Esophagus (tissue), 2 donors: ENCODE results near the gene GMPPA. TPM values are rescaled to one million over a fixed set of nuclear protein-coding genes. Genes with fewer than 3 reads are reported as not detected.

ENCODE experiments used
- H3K27ac ChIP-seq, 2 donors: one replicate each; pipeline ENCODE4 v1.5.1; 2013; ENCODE audit warnings: low read depth in 2 of 2, mild to moderate bottlenecking in 2 of 2, inconsistent platforms in 1 of 2, low read length in 1 of 2, moderate library complexity in 1 of 2
- H3K27me3 ChIP-seq, 2 donors: one replicate each; pipeline ENCODE4 v1.6.1; 2013; ENCODE audit warnings: low read length in 2 of 2, control low read depth in 1 of 2, mild to moderate bottlenecking in 1 of 2; ENCODE audit not compliant: insufficient read depth in 2 of 2, control insufficient read depth in 1 of 2
- H3K36me3 ChIP-seq, 2 donors: one replicate each; pipeline ENCODE4 v1.6.1; 2013; ENCODE audit warnings: low read length in 1 of 2; ENCODE audit not compliant: control insufficient read depth in 2 of 2, insufficient read depth in 2 of 2
- H3K4me1 ChIP-seq, 2 donors: one replicate each; pipeline ENCODE4 v1.6.1; 2013; ENCODE audit warnings: low read length in 1 of 2; ENCODE audit not compliant: control insufficient read depth in 2 of 2, insufficient read depth in 2 of 2
- H3K4me3 ChIP-seq, 2 donors: one replicate each; pipeline ENCODE4 v1.5.1; 2013; ENCODE audit warnings: low read length in 2 of 2, mild to moderate bottlenecking in 2 of 2, low read depth in 1 of 2, moderate library complexity in 1 of 2
- H3K9me3 ChIP-seq, 2 donors: one replicate each; pipeline ENCODE4 v1.6.1; 2013; ENCODE audit warnings: mild to moderate bottlenecking in 2 of 2, low read depth in 1 of 2, low read length in 1 of 2, moderate library complexity in 1 of 2; ENCODE audit not compliant: control insufficient read depth in 2 of 2, insufficient read depth in 1 of 2
- WGBS, 2 donors: extraction: QIAGEN DNeasy Blood & Tissue Kit; methylation state at CpG; one replicate each; pipeline ENCODE4 v1.1.7; 2013; 5-methylcytosine and 5-hydroxymethylcytosine counted together
- polyA plus RNA-seq, 2 donors: library from polyadenylated mRNA; stranded (reverse); fragments of 200-250 nt; gene quantifications; one replicate each; pipeline ENCODE4 v1.2.3, GENCODE V29; 2013
- donor health status: healthy with polysubstance abuse.
- donor health status: Bipolar disorder and iron deficiency.

Gene GMPPA
- polyA plus RNA-seq, 2 donors: 18.4 to 25.5 TPM

DNA sequence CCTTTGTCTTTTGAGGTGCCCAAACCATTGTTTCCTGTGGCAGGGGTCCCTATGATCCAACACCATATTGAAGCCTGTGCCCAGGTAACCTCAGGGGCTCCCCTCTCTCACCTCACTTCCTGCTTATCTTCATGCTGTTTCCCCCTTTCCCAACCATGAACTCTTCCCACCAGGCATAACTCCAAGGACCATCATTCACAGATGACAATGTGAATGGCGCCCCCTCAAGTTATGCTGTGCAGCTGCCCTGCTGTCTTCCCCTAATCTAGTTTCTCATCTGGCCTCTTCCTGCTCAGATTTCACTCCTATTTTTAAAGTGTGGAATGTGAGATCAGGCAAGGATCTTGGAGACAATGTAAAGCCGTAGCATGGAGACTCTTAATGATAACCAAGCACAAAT lies 1.4 kb downstream of the GMPPA start:
- H3K27me3 ChIP-seq: peaks cover 0 to 8% of the 10 kb centered on the region in 2 donors
- H3K36me3 ChIP-seq: peaks cover 0 to 9% of the 10 kb centered on the region in 2 donors
- H3K4me3 ChIP-seq: no peak overlapping the region
- no peak overlapping the region for H3K27ac ChIP-seq
- 90 to 96% methylated on average over 2 of the region's 2 CpGs for WGBS, 2 donors
- H3K9me3 ChIP-seq: no peaks in the 10 kb centered on the region
- H3K4me1 ChIP-seq: peaks cover 0 to 13% of the 10 kb centered on the region in 2 donors

DNA sequence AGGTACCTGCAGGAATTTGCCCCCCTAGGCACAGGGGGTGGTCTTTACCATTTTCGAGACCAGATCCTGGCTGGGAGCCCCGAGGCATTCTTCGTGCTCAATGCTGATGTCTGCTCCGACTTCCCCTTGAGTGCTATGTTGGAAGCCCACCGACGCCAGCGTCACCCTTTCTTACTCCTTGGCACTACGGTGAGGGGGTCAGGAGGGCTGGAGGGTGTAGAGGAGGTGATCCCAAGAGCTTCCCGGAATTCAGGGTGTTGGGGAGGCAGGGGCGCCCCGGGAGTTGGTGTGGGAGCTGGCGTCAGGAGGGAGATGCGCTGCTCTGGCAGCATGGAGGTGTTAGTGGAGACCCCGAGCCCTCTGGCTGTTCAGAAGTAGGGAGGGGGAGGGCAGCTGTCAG lies 3.2 kb downstream of the GMPPA start:
- WGBS, 2 donors: 92 to 95% methylated on average over 14 of the region's 14 CpGs
- H3K4me1 ChIP-seq: peaks cover 0 to 9% of the 10 kb centered on the region in 2 donors
- H3K4me3 ChIP-seq: no peak overlapping the region
- H3K27ac ChIP-seq: no peak overlapping the region
- H3K36me3 ChIP-seq: peaks cover 0 to 23% of the 10 kb centered on the region in 2 donors
- peaks cover 0 to 3% of the 10 kb centered on the region in 2 donors for H3K27me3 ChIP-seq
- no peaks in the 10 kb centered on the region for H3K9me3 ChIP-seq

DNA sequence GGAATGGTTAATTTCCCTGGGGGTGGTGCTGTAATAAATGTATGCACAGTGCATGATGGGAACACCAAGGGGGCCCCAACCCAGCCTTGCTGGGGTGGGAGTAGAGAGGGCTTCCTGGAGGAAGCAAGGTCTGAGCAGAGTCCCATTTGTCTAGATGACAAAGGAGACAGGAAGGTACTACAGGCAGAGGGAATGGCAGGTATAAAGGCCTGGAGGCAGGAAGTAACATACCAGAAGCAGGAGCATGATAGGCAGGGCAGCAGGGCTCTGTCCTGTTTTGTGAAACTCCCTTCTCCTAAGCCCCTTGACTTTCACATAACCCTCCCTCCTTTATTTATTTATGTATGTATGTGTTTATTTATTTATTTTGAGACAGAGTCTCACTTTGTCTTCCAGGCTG lies 3.9 kb downstream of the GMPPA start:
- Histone ChIP-seq H3K9me3 (no peaks in the 10 kb centered on the region), H3K36me3 (peaks cover 0 to 23% of the 10 kb centered on the region in 2 donors), H3K27ac (no peak overlapping the region), H3K4me1 (peaks cover 0 to 5% of the 10 kb centered on the region in 2 donors), H3K4me3 (no peak overlapping the region), H3K27me3 (no peaks in the 10 kb centered on the region)

DNA sequence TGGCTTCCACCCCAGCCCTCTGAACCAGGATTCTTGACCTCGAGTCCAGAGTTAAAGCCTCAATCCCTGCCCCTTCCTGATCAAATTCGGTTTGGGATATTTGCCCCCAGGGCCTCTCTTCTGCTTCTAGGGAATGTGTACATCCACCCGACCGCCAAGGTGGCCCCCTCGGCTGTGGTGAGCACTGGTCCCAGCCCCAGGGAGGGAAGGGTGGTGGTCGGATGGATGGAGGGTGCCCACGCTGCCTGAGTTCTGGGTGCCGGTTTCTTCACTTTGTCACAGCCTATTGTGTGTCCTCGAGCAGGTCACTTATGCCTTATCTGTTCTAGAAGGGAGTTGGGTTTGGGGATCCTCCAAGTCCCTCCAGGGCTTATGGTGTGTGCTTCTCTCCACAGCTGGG lies 6.9 kb downstream of the GMPPA start:
- H3K4me3 ChIP-seq: no peak overlapping the region
- H3K36me3 ChIP-seq: peaks cover 0 to 23% of the 10 kb centered on the region in 2 donors
- 86 to 88% methylated on average over 9 of the region's 9 CpGs for WGBS, 2 donors
- no peak overlapping the region for H3K27ac ChIP-seq
- H3K4me1 ChIP-seq: peaks cover 0 to 8% of the 10 kb centered on the region in 2 donors
- H3K9me3 ChIP-seq: no peaks in the 10 kb centered on the region
- H3K27me3 ChIP-seq: peaks cover 0 to 4% of the 10 kb centered on the region in 2 donors

DNA sequence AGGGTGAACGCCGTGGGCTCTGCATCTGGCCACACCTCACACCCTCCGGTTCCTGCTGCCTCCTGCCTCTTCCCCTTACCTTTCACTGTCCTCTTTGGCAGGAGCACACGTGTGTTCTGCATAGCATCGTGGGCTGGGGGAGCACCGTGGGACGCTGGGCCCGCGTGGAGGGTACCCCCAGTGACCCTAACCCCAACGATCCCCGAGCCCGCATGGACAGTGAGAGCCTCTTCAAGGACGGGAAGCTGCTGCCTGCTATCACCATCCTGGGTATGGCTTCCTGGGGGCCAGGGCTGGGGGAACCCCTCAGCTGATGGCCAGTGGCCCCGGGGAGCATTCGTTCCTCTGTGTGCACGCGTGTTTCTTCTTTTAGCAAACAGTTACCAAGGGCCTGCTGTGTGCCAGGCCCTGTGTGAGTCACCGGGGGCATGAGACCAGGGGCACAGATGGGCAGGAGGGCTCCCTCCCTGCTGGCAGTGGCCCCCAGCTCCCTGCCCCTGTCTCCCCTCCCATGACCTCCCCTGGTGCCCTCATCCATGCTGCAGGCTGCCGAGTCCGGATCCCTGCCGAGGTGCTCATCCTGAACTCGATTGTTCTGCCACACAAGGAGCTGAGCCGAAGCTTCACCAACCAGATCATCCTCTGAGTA lies 7.6 kb downstream of the GMPPA start:
- Histone ChIP-seq H3K4me1 (peaks cover 0 to 8% of the 10 kb centered on the region in 2 donors), H3K36me3 (peaks cover 0 to 23% of the 10 kb centered on the region in 2 donors), H3K27me3 (peaks cover 0 to 6% of the 10 kb centered on the region in 2 donors), H3K9me3 (no peaks in the 10 kb centered on the region), H3K27ac (no peak overlapping the region), H3K4me3 (no peak overlapping the region)
- 82 to 86% methylated on average over 23 of the region's 23 CpGs for WGBS, 2 donors

DNA sequence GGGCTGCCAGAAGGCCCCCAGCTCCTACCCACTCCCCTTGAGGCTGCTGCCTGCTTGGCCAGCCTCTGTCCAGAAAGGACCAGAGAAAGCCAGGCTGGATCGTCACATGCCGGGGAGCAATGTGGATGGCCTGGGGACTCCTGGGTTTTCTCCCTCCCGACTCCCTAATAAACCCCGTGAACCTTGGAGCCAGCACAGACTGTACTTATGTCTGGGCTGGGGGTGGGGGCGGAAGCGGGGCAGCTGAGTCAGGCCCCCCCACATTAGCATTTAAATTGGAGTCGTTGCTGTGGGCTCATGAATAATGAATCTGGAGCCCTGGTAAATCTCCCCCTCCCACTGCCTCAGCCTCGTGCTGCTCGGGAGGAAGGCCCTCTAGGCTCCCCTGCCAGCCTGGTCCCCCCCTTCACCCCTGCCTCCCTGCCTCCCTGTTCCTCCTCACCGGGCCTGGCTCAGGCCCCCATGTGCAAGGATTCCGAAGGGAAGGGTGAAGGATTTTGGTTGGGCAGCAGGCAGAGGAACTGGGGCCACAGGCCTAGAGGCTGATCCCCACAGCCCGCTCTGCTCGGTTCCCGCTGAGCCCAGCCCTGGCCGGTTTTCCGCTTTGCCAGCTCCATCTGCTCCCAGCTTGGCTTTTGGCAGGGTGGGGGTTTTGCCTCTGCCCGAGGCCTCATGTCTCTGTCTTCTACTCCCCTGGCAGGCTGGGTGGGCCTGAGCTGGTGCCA lies 8.3 kb downstream of the GMPPA start:
- WGBS, 2 donors: 74 to 81% methylated on average over 17 of the region's 17 CpGs

DNA sequence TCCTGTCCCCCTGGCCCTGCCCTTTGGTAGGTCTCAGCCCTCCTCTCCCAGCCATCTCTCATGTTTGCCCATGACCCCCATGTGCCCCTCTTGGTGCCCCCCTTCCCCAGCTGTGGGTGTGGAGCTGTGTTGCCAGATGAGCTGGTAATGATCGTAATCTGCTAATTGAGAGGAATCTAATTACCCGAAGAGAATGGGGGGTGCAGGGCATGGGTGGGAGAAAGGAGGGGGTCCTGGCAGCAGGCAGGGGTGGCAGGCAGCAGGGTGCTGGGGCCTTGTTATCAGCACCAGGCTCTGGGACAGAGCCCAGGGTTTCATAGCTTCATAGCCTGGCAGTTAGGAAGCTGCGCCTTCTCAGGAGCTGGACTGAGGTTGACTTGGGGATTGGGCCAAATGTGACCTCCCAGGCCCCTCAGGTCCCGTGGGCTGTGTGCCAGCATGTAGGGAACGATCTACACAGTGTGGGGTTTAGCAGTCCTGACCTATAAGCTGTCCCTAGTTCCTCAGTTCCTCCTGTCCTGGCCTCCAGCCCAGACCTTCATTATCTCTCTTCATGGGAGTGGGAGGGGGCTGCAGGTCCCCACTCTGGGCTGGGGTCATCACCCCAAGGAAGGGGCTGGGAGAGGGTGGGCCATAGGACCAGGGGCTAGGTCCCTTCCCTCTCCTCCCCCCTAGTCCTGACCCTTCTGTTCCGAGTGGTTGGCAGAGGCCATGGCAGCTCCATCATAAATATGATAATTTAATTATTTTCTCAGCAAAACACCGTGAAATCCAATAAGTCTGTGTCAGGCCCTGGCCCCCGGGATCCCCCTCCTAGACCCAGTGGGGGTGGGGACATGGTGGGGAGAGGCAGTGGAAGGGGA lies 9.1 kb downstream of the GMPPA start:
- Histone ChIP-seq H3K27me3 (peaks cover 0 to 16% of the 10 kb centered on the region in 2 donors), H3K36me3 (peaks cover 0 to 23% of the 10 kb centered on the region in 2 donors)

More for the DNA sequence above, 8.3 kb downstream of the GMPPA start:
- Histone ChIP-seq H3K27me3 (peaks cover 0 to 11% of the 10 kb centered on the region in 2 donors), H3K9me3 (no peaks in the 10 kb centered on the region), H3K4me1 (peaks cover 0 to 8% of the 10 kb centered on the region in 2 donors), H3K27ac (no peak overlapping the region), H3K4me3 (no peak overlapping the region), H3K36me3 (peaks cover 0 to 23% of the 10 kb centered on the region in 2 donors)

DNA sequence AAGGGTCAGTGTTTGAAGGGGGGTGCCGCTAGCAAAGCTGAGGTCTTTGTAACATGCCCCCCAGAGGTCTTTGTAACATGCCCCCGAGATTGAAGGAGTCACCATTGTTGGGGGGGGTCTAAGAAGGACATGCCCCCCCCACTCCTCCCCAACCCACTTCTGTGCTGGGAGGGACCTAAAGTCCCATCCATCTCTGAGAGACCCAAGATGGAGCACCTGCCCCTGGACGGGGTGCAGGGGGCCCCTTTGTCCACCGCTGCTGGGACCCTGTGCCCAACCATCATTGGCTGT lies 9.7 kb downstream of the GMPPA start:
- Histone ChIP-seq H3K4me3 (no peak overlapping the region), H3K4me1 (peaks cover 0 to 8% of the 10 kb centered on the region in 2 donors), H3K36me3 (peaks cover 0 to 23% of the 10 kb centered on the region in 2 donors), H3K27me3 (peaks cover 0 to 16% of the 10 kb centered on the region in 2 donors), H3K27ac (no peak overlapping the region), H3K9me3 (no peaks in the 10 kb centered on the region)
- 65 to 75% methylated on average over 4 of the region's 4 CpGs for WGBS, 2 donors

More for the DNA sequence above, 9.1 kb downstream of the GMPPA start:
- peaks cover 0 to 8% of the 10 kb centered on the region in 2 donors for H3K4me1 ChIP-seq
- no peaks in the 10 kb centered on the region for H3K9me3 ChIP-seq
- no peak overlapping the region for H3K27ac ChIP-seq
- 52 to 57% methylated on average over 8 of the region's 8 CpGs for WGBS, 2 donors
- no peak overlapping the region for H3K4me3 ChIP-seq

DNA sequence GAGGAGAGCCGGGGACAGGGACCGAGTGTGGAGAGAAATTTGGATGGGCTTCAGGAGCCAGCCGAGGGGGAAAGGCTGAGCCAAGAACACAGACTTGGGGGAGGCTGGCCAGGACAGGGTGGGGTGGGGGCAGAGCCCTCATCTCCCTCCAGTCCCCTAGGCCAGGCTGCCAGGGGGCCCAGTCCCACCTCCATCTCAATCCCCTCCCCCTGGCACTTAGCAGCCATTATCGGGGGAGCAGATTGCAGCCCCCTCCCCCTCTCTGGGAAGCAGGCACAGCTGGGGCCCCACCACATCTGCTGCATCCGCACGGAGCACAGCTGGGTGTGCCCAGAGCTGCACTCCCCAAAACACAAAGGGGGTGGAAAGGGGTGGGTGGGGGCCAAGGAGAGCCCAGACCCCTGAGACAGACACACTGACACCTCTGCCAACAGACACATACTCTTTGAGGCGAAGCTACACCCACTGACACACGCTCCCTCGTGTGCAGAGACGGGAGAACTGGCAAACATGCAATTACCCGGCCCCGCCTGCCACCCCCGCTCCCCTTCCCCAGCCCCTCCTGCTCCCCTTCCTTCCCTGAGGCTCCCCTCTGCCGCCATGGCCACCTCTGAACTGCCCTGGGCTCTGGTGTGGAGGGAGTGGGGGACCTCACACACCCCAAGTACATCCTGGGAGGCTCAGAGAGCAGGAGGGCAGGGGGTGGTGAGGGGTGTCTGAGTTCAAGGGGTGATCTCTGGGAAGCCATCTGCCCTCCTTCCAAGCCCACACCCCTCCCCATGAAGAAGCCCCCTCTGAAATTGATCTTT lies 10.5 kb downstream of the GMPPA start:
- no peak overlapping the region for H3K27ac ChIP-seq
- H3K36me3 ChIP-seq: peaks cover 0 to 16% of the 10 kb centered on the region in 2 donors
- 8 to 16% methylated on average over 14 of the region's 14 CpGs for WGBS, 2 donors
- H3K27me3 ChIP-seq: peaks cover 0 to 19% of the 10 kb centered on the region in 2 donors
- H3K9me3 ChIP-seq: no peaks in the 10 kb centered on the region
- peaks cover 0 to 8% of the 10 kb centered on the region in 2 donors for H3K4me1 ChIP-seq
- no peak overlapping the region for H3K4me3 ChIP-seq
